HG03280 (cell line): ENCODE measurements around the gene CNP.

ENCODE experiments used
- ATAC-seq: cut with Tn5 transposase; IDR thresholded peaks from one replicate; pipeline ENCODE4 v1.9.1; 2021; ENCODE audit warnings: mild to moderate bottlenecking, moderate library complexity; ENCODE audit not compliant: unreplicated experiment

The CNP gene

GRCh38 chr17:42026857-42027589 lies 60.4 kb downstream of the CNP start:
- ATAC-seq: no peak
